IMR-90 (cell line): ENCODE measurements around the gene ARHGEF10L. TPM values are rescaled to one million over a fixed set of nuclear protein-coding genes. Genes with fewer than 3 reads are reported as not detected.

ENCODE experiments used
- ATAC-seq: fragments of 200-7000 bp; cut with Tn5 transposase; 2 replicates; pipeline ENCODE4 v1.9.1; 2020; ENCODE audit warnings: low read depth, mild to moderate bottlenecking, moderate library complexity
- BruUV-seq: library from RNA; stranded (reverse); fragments of 400-500 nt; replicated peaks from 2 replicates; lab custom pipeline; 2021; lab: Mats Ljungman, UMichigan
- CTCF ChIA-PET: fragments of 300-600 bp; formaldehyde crosslinking; extraction: SDS; loops from one replicate; lab custom pipeline; 2021; ENCODE audit warnings: antibody characterized with exemption; lab: Yijun Ruan, JAX
- POLR2A ChIA-PET: fragments of 300-600 bp; sonication (Branson Sonifier 250); formaldehyde crosslinking; loops from one replicate; lab custom pipeline; 2022; ENCODE audit warnings: antibody characterized with exemption; ENCODE audit not compliant: unreplicated experiment; lab: Charles Lee
- DNase-seq: peaks from one replicate; pipeline ENCODE4 v3.0.0; 2013
- H2AFZ ChIP-seq: replicated peaks from 2 replicates; pipeline ENCODE3; 2013; ENCODE audit warnings: low read length, mild to moderate bottlenecking; ENCODE audit not compliant: poor library complexity
- H2AK5ac ChIP-seq: 2 replicates; pipeline ENCODE4 v1.6.1; 2013; ENCODE audit warnings: low read depth, low read length, inconsistent platforms
- H2AK9ac ChIP-seq: replicated peaks from 2 replicates; pipeline ENCODE3; 2013; ENCODE audit warnings: mild to moderate bottlenecking, low read depth, low read length, moderate library complexity; ENCODE audit not compliant: poor library complexity
- H2BK120ac ChIP-seq: 2 replicates; pipeline ENCODE4 v1.6.1; 2013; ENCODE audit warnings: low read depth, low read length, inconsistent platforms
- H2BK15ac ChIP-seq: 3 replicates; pipeline ENCODE4 v1.6.1; 2013; ENCODE audit warnings: low read depth, low read length, inconsistent platforms
- H2BK20ac ChIP-seq: 2 replicates; pipeline ENCODE4 v1.6.1; 2013; ENCODE audit warnings: low read depth, mild to moderate bottlenecking, inconsistent platforms, low read length, moderate library complexity
- H2BK5ac ChIP-seq: 2 replicates; pipeline ENCODE4 v1.6.1; 2013; ENCODE audit warnings: mild to moderate bottlenecking, low read depth, low read length, inconsistent platforms; ENCODE audit not compliant: poor library complexity, severe bottlenecking
- H3K14ac ChIP-seq: replicated peaks from 2 replicates; pipeline ENCODE4 v1.6.1; 2013; ENCODE audit warnings: low read depth, low read length, inconsistent platforms
- H3K18ac ChIP-seq: 2 replicates; pipeline ENCODE4 v1.6.1; 2013; ENCODE audit warnings: low read depth, low read length, control low read depth
- H3K23ac ChIP-seq: 2 replicates; pipeline ENCODE4 v1.6.1; 2013; ENCODE audit warnings: low read depth, low read length, inconsistent platforms
- H3K27ac ChIP-seq: 2 replicates; pipeline ENCODE4 v1.5.1; 2013; ENCODE audit warnings: mild to moderate bottlenecking, control low read depth, low read length; ENCODE audit not compliant: insufficient read depth
- H3K27me3 ChIP-seq: 2 replicates; pipeline ENCODE4 v1.6.1; 2013; ENCODE audit warnings: low read length; ENCODE audit not compliant: control insufficient read depth, insufficient read depth
- H3K36me3 ChIP-seq: 2 replicates; pipeline ENCODE4 v1.6.1; 2013; ENCODE audit warnings: low read length, mixed read lengths; ENCODE audit not compliant: control insufficient read depth, insufficient read depth
- H3K4ac ChIP-seq: 2 replicates; pipeline ENCODE4 v1.6.1; 2013; ENCODE audit warnings: low read depth, low read length, inconsistent platforms
- H3K4me1 ChIP-seq: 2 replicates; pipeline ENCODE4 v1.6.1; 2013; ENCODE audit warnings: low read length, mixed read lengths; ENCODE audit not compliant: control insufficient read depth, insufficient read depth
- H3K4me2 ChIP-seq: 2 replicates; pipeline ENCODE4 v1.6.1; 2013; ENCODE audit warnings: low read depth, mild to moderate bottlenecking, control low read depth, low read length, moderate library complexity
- H3K4me3 ChIP-seq: 2 replicates; pipeline ENCODE4 v1.5.1; 2013; ENCODE audit warnings: low read depth, mild to moderate bottlenecking, control low read depth, low read length, moderate library complexity; ENCODE audit not compliant: insufficient read depth
- H3K56ac ChIP-seq: 2 replicates; pipeline ENCODE4 v1.6.1; 2013; ENCODE audit warnings: low read length, inconsistent platforms; ENCODE audit not compliant: insufficient read depth; ENCODE audit errors: extremely low read depth
- H3K79me1 ChIP-seq, 2 experiments: 2 replicates each; pipeline ENCODE4 v1.6.1; 2013; ENCODE audit warnings: low read length in 2 of 2, inconsistent platforms in 1 of 2, low read depth in 1 of 2
- H3K9ac ChIP-seq: 2 replicates; pipeline ENCODE4 v1.6.1; 2013; ENCODE audit warnings: low read depth, low read length, control low read depth
- H3K9me1 ChIP-seq: 2 replicates; pipeline ENCODE4 v1.6.1; 2013; ENCODE audit warnings: low read length, inconsistent platforms; ENCODE audit not compliant: insufficient read depth
- H3K9me3 ChIP-seq: 2 replicates; pipeline ENCODE4 v1.6.1; 2013; ENCODE audit warnings: low read length; ENCODE audit not compliant: control insufficient read depth, insufficient read depth
- H4K20me1 ChIP-seq: 2 replicates; pipeline ENCODE4 v1.6.1; 2013; ENCODE audit warnings: low read length, inconsistent platforms; ENCODE audit not compliant: insufficient read depth
- H4K5ac ChIP-seq: 2 replicates; pipeline ENCODE4 v1.6.1; 2013; ENCODE audit warnings: mild to moderate bottlenecking, low read depth, low read length, control low read depth
- H4K8ac ChIP-seq, 2 experiments: 2 replicates each; pipeline ENCODE4 v1.6.1; 2013; ENCODE audit warnings: low read depth in 2 of 2, low read length in 2 of 2, control low read depth in 1 of 2, inconsistent platforms in 1 of 2
- H4K91ac ChIP-seq: 2 replicates; pipeline ENCODE4 v1.6.1; 2013; ENCODE audit warnings: low read depth, low read length, inconsistent platforms; ENCODE audit not compliant: insufficient read depth
- CEBPB ChIP-seq: IDR thresholded peaks from 2 replicates; pipeline ENCODE4 v1.6.1; 2012; ENCODE audit warnings: low read depth, low read length, improper control_type of control experiment
- CHD1 ChIP-seq: IDR thresholded peaks from 2 replicates; pipeline ENCODE4 v1.6.1; 2012; ENCODE audit warnings: low read depth, low read length, improper control_type of control experiment
- ELK1 ChIP-seq: fragments of 150-350 bp; IDR thresholded peaks from 2 replicates; pipeline ENCODE4 v1.6.1; 2016; ENCODE audit warnings: low read depth, mild to moderate bottlenecking, low read length, moderate library complexity, borderline replicate concordance
- FOS ChIP-seq: fragments of 150-350 bp; IDR thresholded peaks from 2 replicates; pipeline ENCODE4 v1.6.1; 2016; ENCODE audit warnings: low read depth, low read length
- MXI1 ChIP-seq: IDR thresholded peaks from 2 replicates; pipeline ENCODE4 v1.6.1; 2012; ENCODE audit warnings: low read depth, mild to moderate bottlenecking, low read length, moderate library complexity, borderline replicate concordance
- RAD21 ChIP-seq: IDR thresholded peaks from 2 replicates; pipeline ENCODE4 v1.6.1; 2012; ENCODE audit warnings: low read length, improper control_type of control experiment
- RCOR1 ChIP-seq: IDR thresholded peaks from 2 replicates; pipeline ENCODE4 v1.6.1; 2012; ENCODE audit warnings: mild to moderate bottlenecking, low read length, improper control_type of control experiment; ENCODE audit not compliant: insufficient replicate concordance
- RFX5 ChIP-seq: IDR thresholded peaks from 2 replicates; pipeline ENCODE4 v1.8.0; 2012; ENCODE audit warnings: low read depth, mild to moderate bottlenecking, low read length, moderate library complexity
- SMC3 ChIP-seq: fragments of 150-350 bp; IDR thresholded peaks from 2 replicates; pipeline ENCODE4 v1.6.1; 2016; ENCODE audit warnings: low read depth, mild to moderate bottlenecking, antibody characterized with exemption, low read length, moderate library complexity
- USF2 ChIP-seq: fragments of 150-350 bp; IDR thresholded peaks from 2 replicates; pipeline ENCODE4 v1.6.1; 2017; ENCODE audit warnings: mild to moderate bottlenecking, antibody characterized with exemption, low read length, low read depth
- WGBS, 2 experiments: methylation state at CpG; one replicate each; pipeline versions ENCODE4 v1.1.5 to v1.1.7; 2013; ENCODE audit warnings: missing lambda C conversion rate in 2 of 2; ENCODE audit not compliant: insufficient read length in 1 of 2; ENCODE audit errors: extremely low coverage in 2 of 2; 5-methylcytosine and 5-hydroxymethylcytosine counted together
- dilution Hi-C: fragments of 300-500 bp; cut with HindIII; formaldehyde crosslinking; loops from one replicate; pipeline ENCODE4 v1.14.3; 2018; ENCODE audit warnings: low sequenced_read_pairs; ENCODE audit not compliant: unreplicated experiment
- in situ Hi-C: fragments of 300-500 bp; cut with MboI; formaldehyde crosslinking; loops from 3 replicates; pipeline ENCODE4 v1.14.3; 2019; ENCODE audit warnings: low sequenced_read_pairs, inconsistent platforms, mixed read lengths
- intact Hi-C: fragments of 100-400 bp; cut with micrococcal nuclease; formaldehyde crosslinking; loops from 2 replicates; pipeline ENCODE4 v1.10.0; 2022
- polyA plus RNA-seq, 3 experiments: library from polyadenylated mRNA; depleted of rRNA; stranded (reverse); fragments of >200 nt; gene quantifications; 2 replicates each; pipeline ENCODE4 v1.2.3, GENCODE V29; 2012; ENCODE audit warnings: low replicate concordance in 1 of 3
- total RNA-seq: library from RNA; depleted of rRNA; stranded (reverse); fragments of >200 nt; gene quantifications from 2 replicates; pipeline ENCODE4 v1.2.3, GENCODE V29; 2012

Gene ARHGEF10L
- total and polyA plus RNA-seq, 2 of the 4 experiments (the other 2 are of a cell fraction): 4.8 to 12.4 TPM

GRCh38 chr1:17516303-17517214, 22.9 kb upstream of the ARHGEF10L start:
- H3K27ac ChIP-seq: no peak overlapping the region
- no peak overlapping the region for H2BK120ac ChIP-seq
- H2AK9ac ChIP-seq: no peak overlapping the region
- H3K9ac ChIP-seq: no peak overlapping the region
- no peaks in the 10 kb centered on the region for H3K4me1 ChIP-seq
- no peaks in the 10 kb centered on the region for H3K79me1 ChIP-seq
- in situ Hi-C loops: no loop called here
- no peak overlapping the region for H3K23ac ChIP-seq
- no peak overlapping the region for H3K4me3 ChIP-seq
- H3K9me1 ChIP-seq: 0 out of 2 replicates have a peak, but pooled peaks cover 3% of the 10 kb centered on the region
- ATAC-seq (no peak; the same call in 1 of the 2 replicates), DNase-seq (no peak)
- intact Hi-C loops: no loop called here
- H3K4ac ChIP-seq: no peak overlapping the region
- no peak overlapping the region for H3K56ac ChIP-seq
- H3K4me2 ChIP-seq: no peak overlapping the region
- ChIA-PET POLR2A (no interaction called here), CTCF (interaction anchor here (1.2 to 1.5 kb wide), 2 partner anchors 13 to 14 kb away, joined by 3 to 4 read pairs; no protein-coding TSS in a partner anchor)
- H2BK20ac ChIP-seq: no peak overlapping the region
- H4K20me1 ChIP-seq: no peaks in the 10 kb centered on the region
- H3K14ac ChIP-seq: no peak overlapping the region
- H3K36me3 ChIP-seq: no peaks in the 10 kb centered on the region
- no TSS peak for BruUV-seq
- 13% methylated on average over 3 of the region's 13 CpGs; no CpG with 5 or more reads in 1 of the 2 experiments for WGBS, 2 experiments
- H3K9me3 ChIP-seq: no peaks in the 10 kb centered on the region
- no peak overlapping the region for H4K8ac ChIP-seq
- H3K27me3 ChIP-seq: peaks cover 35% of the 10 kb centered on the region
- H2BK15ac ChIP-seq: no peak overlapping the region
- dilution Hi-C loops: no loop called here
- H3K18ac ChIP-seq: no peak overlapping the region
- no peak overlapping the region for H2BK5ac ChIP-seq
- no peak overlapping the region for H2AK5ac ChIP-seq
- peak overlapping the region; percentile 19 for H2AFZ ChIP-seq
- H4K91ac ChIP-seq: no peak overlapping the region
- H4K5ac ChIP-seq: no peak overlapping the region
- no peak for TF ChIP-seq FOS
- TF ChIP-seq ELK1: no peak
- no peak for TF ChIP-seq USF2
- TF ChIP-seq RCOR1: no peak
- no peak for TF ChIP-seq SMC3
- no peak for TF ChIP-seq MXI1
- TF ChIP-seq CHD1: no peak
- no peak for TF ChIP-seq CEBPB
- no peak for TF ChIP-seq RFX5
- TF ChIP-seq RAD21: no peak
